DOHH2 (cell line): ENCODE data around the gene FN1.

Source experiments
- CTCF ChIP-seq: fragments of 200-600 bp; sonication (generic); IDR thresholded peaks from one replicate; pipeline ENCODE4 v1.5.1; 2014; ENCODE audit warnings: antibody characterized with exemption, mild to moderate bottlenecking, low read depth, low read length; ENCODE audit not compliant: poor library complexity, severe bottlenecking
- EZH2phosphoT487 ChIP-seq: fragments of 200-600 bp; sonication (generic); IDR thresholded peaks from 2 replicates; pipeline ENCODE4 v1.6.1; 2017; ENCODE audit warnings: borderline replicate concordance, mild to moderate bottlenecking, antibody characterized with exemption, low read length, moderate library complexity, mixed read lengths

- TF ChIP-seq CTCF (no peak), EZH2phosphoT487 (no peak)
Measured at GRCh38 chr2:215452725-215453124, 16.9 kb upstream of the FN1 start.
